GM21737 (cell line): Measurements from ENCODE around the gene NXPH3.
"Not testable (repeated sequence)": the region's sequence is repeated elsewhere in the genome, so short reads cannot be mapped to it uniquely, and the experiment has no call there.

ENCODE experiments used
- ATAC-seq: cut with Tn5 transposase; IDR thresholded peaks from one replicate; pipeline ENCODE4 v1.9.1; 2021; ENCODE audit warnings: mild to moderate bottlenecking, moderate library complexity; ENCODE audit not compliant: unreplicated experiment

The NXPH3 gene

GRCh38 chr17:49575679-49576087 lies at the start of gene NXPH3:
Gene NXPH3, plus strand, starts transcription at chr17:49575871. Its CDS starts 349 bp downstream, at chr17:49576220.
- ATAC-seq = no peak

GRCh38 chr17:49527927-49528651 lies 47.6 kb upstream of the NXPH3 start:
- no peak for ATAC-seq

DNA sequence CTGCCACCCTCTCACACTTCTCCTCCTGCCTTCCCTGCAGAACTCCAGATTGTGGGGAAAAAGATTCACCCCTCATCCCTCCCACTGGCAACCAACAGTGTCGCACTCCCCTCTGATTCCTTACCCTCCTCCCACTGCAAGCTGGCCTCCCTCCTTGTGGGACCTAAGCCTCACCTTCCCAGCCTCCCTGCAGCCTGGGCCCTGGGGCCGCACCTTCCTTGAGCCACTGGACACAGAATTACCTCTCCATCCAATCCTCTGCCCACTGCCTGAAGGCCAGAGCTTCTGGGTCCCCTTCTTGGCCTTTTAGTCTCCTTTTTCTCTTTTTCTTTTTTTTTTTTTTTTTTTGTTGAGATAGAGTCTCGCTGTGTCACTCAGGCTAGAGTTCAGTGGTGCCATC lies 46.7 kb upstream of the NXPH3 start:
- no peak for ATAC-seq

DNA sequence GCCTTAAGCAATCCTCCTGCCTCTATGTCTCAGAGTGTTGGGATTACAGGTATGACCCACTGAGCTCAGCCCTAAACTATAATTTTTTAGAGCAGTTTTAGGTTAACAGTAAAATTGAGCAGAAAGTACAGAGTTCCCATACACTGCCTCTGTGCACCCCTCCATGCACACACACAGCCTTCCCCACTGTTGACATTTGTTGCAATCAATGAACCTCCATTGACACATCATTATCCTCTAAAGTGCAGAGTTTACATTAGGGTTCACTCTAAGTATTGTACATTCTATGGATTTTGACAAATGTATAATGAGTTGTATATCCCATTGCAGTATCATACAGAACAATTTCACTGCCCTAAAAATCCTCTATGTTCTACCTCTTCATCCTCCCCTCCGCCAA lies 45.6 kb upstream of the NXPH3 start:
- ATAC-seq = no peak

DNA sequence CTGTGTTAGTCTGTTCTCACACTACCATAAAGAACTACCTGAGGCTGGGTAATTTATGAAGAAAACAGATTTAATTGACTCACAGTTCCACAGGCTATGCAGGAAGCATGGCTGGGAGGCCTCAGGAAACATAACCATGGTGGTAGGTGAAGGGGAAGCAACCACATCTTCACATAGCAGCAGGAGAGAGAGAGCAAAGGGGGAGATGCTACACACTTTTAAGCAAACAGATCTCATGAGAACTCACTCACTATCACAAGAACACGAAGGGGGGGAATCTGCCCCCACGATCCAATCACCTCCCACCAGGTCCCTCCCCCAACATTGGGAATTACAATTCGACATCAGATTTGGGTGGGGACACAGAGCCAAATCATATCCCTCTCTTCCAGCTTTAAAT lies 31.8 kb upstream of the NXPH3 start:
- ATAC-seq = no peak

- no peak for ATAC-seq
These were observed 30.5 kb upstream of the NXPH3 start for GRCh38 chr17:49545007-49545660.

GRCh38 chr17:49545806-49546545 lies 29.7 kb upstream of the NXPH3 start:
- no peak for ATAC-seq

- no peak for ATAC-seq
These were observed 28.8 kb upstream of the NXPH3 start for GRCh38 chr17:49546546-49547535.

DNA sequence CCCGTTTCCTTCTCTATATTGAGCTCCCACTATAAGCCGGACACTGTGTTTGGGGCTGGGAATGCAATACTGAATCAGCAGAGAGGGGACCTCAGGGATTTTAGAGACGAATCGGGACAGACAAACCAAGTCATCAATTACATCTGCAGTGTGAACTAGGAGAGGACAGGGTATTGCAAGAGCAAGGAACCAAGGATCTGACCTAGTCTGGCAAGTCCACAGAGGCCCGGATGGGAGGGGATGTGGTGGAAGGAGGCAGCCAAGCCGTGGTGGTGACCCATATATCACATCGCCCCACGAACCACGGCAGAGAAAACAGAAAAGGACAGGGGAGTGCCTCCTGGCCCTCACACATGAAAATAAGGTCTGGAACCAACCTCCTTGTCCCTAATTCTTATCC lies 28.1 kb upstream of the NXPH3 start:
- ATAC-seq = no peak

DNA sequence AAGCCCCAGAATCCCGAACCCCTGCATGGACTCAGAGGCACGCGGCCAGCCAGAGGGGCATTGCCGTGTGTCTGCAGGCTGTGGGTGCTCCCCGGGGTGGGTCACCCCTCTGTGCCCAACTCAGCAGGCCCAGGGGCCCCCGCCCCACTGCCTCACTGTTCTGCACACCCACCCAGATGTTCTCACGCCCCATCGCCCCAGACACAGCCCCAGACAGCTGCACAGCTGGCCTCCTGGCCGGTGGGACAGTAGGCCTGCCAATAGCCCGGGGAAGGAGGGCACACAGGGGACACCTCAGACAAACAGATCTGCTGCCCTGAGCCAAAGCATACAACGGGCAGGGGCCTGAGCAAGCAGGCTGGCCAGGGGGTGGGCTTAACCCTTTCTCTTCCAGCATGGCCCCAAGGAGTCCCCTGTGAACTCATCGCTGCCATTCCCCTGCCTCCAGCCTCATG lies 27.6 kb upstream of the NXPH3 start:
- ATAC-seq = no peak

- no peak for ATAC-seq
These were observed 27.0 kb upstream of the NXPH3 start for GRCh38 chr17:49548506-49549310.

GRCh38 chr17:49549311-49549605 lies 26.4 kb upstream of the NXPH3 start:
- ATAC-seq = no peak

DNA sequence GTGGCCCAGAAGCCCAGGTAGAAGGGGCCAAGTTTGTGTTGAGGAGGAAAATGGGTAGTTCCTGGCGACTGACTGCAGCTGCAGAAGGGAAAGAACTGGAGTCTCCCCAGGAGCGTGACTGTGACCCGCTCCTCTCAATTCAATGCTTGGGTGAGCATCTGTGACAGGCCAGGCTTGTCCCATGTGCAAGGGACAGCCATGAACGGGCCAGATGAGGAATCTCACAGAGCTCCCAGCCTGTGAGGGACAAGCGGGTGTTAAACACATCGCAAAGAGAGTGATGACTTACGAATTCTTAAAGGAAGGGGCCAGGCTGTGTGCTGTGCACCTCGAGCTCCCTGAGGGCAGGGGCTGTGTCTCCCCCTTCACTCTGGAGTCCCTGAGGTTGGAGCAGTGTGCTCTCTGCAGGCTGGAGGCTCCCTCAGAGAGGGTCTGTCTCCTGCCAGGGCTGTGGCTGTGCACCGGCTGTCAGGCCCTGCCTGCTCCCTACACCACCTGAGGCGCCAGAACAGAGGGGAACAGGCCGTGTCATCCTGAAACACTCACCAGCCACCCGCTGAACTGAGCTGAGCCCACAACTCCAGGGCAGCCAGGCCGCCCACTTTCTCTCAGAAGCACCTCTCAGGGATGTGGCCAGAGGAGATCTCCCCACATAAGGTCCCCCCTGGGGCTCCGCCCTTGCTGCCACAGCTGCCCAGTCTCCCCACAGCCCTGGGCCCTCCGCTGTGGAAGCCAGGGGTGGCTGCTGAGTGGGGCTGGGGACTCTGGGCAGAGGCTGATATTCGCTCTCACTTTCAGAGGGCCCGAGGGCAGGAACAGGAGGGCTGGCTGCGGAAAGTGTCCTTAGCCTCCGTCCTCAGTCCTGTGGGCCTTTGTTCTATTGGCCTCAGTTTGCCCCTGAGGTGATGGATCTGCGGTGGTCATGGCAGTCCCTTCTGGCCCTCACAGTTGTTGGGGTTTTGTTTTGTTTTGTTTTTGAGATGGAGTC lies 25.7 kb upstream of the NXPH3 start:
- ATAC-seq = no peak

GRCh38 chr17:49550764-49551163 lies 24.9 kb upstream of the NXPH3 start:
- not testable (repeated sequence) for ATAC-seq

DNA sequence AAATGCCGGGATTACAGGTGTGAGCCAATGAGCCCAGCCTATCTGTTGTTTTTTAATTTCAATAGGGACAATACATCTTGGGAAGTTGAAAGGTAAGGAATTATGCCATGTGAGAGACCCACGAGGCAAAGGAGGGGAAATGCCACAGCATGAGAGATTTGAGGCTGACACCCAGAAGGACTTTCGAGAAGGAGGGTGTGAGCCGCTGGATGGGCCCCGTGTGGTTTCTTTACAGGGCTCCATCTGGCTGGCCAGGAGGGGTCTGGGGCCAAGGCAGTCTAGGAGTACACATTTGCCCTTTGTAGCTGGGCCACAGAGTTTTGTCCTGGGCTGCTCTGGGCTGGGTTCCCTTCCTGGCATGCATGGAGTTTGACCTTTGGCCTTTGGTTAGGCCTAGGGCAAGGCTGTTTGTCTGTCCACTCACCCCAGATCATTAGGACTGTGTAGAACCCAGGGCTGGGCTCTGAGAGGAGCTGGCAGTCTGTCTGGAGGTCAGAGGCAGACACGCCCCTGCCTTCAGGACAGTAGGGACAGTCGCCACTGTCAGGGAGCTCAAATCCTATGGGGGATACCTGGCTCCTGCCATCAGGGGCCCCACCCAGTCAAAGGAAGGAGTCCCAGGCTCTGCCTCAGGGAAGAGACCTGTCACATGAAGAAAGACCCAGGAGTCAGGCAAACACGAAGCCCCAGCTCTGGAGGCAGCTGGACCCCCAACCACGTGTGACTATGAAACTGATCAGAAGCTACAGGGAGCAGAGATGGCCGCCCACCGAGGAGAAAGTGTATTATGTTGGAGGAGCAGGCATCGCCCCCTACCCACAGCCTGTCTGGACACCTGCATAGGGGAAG lies 24.2 kb upstream of the NXPH3 start:
- no peak for ATAC-seq

- ATAC-seq = no peak
These were observed 23.5 kb upstream of the NXPH3 start for GRCh38 chr17:49552070-49552751.

- no peak for ATAC-seq
These were observed 21.9 kb upstream of the NXPH3 start for GRCh38 chr17:49553676-49554335.
